Jurkat, Clone E6-1 (cell line): ENCODE results near the gene RFESD. TPM values are rescaled to one million over a fixed set of nuclear protein-coding genes. Genes with fewer than 3 reads are reported as not detected.

Experiments
- DNase-seq: peaks from one replicate; pipeline ENCODE4 v3.0.0-alpha.2; 2011; ENCODE audit warnings: low read depth, low spot score
- H3K4me3 ChIP-seq: 2 replicates; pipeline ENCODE4 v1.5.1; 2011; ENCODE audit warnings: mild to moderate bottlenecking, low read length, control low read depth, moderate library complexity
- polyA plus RNA-seq: library from polyadenylated mRNA; unstranded; fragments of >200 nt; gene quantifications from one replicate; pipeline ENCODE4 v1.2.1, GENCODE V29; 2012; ENCODE audit warnings: missing spikeins; ENCODE audit not compliant: insufficient read length, insufficient read depth

Gene RFESD
- polyA plus RNA-seq: 45.5 TPM

DNA sequence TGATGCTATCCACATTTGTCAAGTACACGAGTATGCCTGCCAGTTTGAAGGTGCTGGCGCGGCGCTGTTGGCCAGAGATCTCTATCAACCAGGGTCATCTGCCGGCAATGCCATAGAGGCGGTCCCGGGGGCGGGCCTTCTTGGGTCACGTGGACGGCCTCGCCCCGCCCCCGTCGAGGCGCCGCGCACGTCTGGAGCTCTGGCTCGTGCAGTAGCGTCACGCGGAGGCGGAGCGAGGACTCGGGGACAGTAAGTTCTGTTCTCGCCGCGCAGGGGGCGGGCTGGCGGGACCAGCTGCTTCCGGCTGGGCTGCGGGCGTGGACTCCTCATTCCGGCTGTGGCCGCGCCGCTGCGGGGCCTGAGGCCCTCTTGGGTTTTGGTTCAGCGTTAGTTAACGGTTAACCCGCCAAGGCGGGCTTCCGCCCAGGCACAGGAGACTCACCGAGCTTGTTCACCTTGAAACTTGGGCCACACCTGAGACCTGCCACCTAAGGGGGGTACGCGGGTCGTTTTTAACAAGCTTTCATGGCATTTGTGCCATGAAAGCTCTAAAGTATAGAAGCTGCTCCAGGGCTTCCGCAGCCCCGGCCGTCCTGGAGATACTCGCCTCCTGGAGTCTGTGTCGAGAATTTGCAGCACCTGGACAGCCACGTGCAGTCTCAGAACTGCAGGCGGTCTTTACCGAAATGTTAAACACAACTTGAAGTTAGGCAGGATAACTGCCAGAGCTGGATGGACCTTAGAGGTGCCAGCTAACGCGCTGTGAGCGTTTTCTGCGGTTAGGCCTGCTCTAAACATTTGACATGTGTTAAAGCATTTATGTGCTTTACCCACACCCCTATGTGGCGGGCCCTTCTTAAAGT is at the start of gene RFESD:
Gene RFESD, plus strand, starts transcription at position 209 of the 863 bp plus-strand sequence. CDS start 5,495 bp downstream, outside the sequence.
- H3K4me3 ChIP-seq: peak within 1 kb of the TSS; percentile 68
- peak; percentile 92 for DNase-seq

DNA sequence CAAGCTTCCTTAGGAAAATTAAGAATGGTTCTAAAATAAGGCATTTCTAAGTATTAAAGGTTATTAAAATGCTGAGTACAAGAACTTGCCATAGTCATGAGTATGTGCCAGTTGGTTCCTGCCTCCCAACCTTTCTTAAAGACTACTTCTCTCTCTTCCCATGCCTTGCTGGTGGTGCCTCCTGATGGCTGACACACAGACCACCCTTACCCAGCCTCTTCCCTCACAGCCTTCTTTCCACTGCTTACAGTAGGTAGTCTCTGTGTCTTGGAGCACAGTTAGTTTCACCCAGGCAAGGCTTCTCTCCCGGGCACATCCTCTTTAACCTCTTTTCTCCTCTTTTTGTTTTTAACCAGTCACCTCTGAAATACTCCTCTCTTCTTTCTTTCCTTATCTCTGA is 47.3 kb upstream of the RFESD start:
- H3K4me3 ChIP-seq: no peak overlapping the region
- no peak for DNase-seq

DNA sequence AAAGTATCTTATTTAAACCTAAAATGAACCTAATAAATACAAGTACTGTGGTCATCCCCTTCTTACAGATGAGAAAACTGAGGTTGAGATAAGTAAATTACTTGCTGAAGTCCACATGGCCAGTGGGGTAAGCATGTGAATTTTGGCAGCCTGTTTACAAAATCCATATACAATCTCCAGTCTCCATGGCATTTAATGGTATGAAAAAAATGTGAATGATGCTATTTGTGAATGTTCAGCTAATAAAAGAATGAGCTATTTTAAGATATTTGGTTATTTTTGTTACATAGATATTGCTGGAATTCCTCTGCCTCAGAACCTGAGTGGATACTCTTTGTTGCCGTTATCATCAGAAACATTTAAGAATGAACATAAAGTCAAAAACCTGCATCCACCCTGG is 46.0 kb upstream of the RFESD start:
- no peak overlapping the region for H3K4me3 ChIP-seq
- DNase-seq: no peak

DNA sequence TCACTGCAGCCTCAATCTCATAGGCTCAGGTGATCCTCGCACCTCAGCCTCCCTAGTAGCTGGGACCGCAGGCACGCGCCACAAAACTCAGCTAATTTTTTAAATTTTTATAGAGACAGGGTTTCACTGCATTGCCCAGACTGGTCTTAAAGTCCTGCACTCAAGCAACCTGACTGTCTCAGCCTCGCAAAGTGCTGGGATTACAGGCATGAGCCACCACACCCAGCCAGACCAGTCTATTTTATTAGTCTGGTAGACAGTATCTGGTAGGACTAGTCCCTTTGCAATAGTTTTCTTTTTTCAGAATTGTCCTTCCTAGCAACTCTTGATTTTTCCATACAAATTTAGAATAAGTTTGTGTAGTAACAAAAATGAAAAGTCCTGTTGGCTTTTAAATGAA is 40.8 kb upstream of the RFESD start:
- no peak for DNase-seq
- no peak overlapping the region for H3K4me3 ChIP-seq

DNA sequence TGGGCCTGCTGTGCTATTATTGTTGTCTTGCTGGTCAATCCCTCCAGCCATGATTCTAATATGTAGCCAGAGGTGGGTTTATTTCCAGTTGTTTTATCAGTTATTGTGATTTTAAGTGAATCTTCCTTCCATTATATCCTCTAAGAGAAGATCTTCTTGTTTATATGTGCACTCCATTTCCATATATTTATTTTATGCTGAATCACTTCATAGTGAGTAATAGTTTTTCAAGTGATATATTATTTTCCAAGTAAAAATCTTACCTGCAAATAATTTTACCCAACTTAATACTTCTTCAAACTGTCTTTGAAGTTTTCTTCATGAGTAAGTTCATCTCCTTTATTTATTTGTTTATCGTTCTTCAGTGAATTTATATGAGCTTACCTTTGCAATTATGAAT is 40.2 kb upstream of the RFESD start:
- DNase-seq: no peak
- H3K4me3 ChIP-seq: no peak overlapping the region

DNA sequence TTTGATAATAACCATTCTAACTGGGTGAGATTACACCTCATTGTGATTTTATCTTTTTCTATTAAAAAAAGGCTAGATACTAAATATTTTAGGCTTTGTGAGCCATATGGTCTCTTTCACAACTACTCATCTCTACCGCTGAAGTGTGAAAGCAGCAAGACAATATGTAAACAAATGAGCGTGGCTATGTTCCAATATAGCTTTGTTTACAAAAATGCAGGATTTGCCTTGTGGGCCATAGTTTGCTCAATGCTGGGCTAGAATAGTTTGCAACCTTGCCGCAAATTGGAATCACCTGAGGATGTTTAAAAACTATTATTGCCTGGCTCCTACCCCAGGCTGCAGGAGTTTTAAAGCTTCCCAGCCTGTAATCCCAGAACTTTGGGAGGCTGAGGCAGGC is 36.9 kb upstream of the RFESD start:
- DNase-seq: no peak
- no peak overlapping the region for H3K4me3 ChIP-seq

DNA sequence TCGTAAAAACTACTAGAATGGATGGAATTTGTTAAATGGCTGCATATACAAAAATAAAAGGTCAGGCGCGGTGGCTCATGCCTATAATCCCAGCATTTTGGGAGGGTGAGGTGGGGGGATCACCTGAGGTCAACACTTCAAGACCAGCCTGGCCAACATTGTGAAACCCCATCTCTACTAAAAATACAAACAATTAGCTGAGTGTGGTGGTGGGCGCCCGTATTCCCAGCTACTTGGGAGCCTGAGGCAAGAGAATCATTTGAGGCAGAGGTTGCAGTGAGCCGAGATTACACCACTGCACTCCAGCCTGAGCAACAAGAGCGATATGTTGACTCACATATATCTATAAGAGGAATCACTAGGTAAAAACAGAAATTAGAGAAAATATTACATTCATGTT is 36.0 kb upstream of the RFESD start:
- H3K4me3 ChIP-seq: no peak overlapping the region
- no peak for DNase-seq

DNA sequence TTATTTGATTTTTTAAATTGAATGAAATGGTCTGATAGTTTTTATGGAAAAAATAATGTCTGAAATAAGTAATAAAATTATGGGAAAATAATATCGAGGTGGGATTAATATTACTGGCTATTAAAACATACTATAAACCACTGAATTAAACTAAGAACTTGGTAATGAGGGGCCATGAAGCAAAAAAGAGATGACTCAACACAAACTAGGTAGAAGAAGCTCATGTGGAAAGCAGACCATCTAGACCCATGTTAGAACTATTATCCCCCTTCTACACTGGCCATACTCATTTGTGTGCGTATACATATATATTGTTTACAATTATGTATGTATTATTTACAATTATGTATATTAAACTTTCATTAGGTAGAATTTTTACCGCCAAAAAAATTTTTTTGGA is 35.2 kb upstream of the RFESD start:
- DNase-seq: no peak
- no peak overlapping the region for H3K4me3 ChIP-seq

DNA sequence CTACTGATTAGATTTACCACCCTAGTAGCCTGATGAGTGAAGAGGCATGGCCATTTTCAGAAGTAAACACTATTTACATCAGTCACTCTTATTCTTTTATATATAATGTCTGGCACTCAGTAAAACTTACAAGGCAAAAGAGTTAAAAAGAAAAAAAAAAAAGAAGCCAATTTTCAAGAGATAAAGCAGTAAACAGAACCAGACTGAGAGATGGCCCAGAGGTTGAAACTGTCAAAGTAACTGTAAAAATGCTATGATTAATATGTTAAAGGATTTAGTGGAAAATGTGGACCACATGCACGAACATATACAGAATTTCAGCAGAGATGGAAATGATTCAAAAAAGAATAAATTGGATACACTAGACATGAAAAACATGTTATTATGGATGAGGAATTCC is 33.1 kb upstream of the RFESD start:
- no peak overlapping the region for H3K4me3 ChIP-seq
- DNase-seq: no peak

DNA sequence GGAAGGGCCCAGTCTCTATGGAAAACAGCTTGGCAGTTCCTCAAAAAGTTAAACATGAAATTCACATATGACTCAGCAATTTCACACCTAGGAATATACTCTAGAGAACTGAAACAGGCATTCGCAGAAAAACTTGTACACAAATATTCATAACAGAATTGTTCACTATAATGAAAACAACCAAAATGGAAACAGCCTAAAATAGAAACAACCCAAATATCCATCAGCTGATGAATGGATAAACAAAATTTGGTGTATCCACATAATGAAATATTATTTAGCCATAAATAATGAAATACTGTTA is 31.5 kb upstream of the RFESD start:
- no peak for DNase-seq
- no peak overlapping the region for H3K4me3 ChIP-seq

DNA sequence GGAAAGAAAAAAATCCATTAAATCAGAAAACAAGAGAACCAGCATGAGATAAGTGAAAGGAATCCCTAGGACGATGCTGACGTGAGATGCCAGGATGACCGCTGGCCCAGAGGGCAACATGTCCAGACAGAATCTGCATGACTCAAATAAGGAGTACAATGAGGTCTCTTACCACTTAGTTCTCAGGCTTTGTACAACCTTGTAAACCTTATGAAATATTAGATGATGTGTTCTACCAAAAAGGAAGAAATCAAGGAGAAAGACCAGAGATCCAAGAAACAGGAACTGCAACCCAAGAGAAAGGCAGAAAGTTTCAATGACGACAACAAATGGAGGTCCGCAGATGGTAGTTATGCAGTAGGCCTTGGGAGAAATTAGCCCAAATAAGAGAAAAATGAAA is 29.5 kb upstream of the RFESD start:
- H3K4me3 ChIP-seq: no peak overlapping the region
- DNase-seq: no peak

DNA sequence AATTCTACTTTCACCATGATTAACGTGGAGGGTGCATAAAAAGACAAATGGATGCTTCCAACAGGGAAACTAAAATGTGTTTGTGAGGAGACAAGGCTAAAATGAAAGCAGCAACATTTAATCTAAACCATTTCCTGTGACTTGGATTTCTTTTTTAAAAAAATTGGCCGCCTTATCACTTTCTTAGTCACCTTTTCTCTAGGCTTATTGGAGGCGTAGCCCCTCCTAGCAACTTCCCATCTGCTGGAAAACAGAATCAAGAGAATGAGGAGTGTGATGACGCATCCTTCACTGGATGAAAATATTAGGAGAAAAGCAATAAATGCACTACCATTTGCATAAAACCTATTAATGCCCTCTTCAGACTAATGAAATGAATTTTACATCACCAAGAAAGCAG is 27.5 kb upstream of the RFESD start:
- H3K4me3 ChIP-seq: no peak overlapping the region

DNA sequence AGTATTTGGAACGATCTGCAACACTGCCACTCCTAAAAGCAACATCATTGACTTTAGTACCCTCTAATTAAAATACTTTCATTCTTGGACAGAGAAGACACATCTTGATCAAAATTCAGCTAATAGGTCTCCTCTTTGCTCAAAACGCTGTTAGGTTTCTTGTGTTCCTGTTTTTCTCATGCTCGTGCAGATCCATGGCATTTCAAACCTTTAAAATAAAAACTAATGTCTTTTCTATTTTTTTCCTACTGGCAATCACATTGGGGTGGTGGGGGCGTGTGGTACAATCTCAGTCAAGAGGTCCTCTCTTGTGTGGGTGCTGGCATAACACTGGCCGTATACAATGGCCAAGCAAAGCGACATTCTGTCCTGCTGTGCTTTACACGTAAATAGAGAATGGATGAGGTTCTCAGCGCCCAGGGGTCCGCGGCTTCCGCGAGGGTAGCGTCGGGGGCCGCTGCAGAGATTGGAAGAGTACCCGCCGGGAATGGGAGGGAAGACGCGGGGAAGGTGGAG is 27.0 kb upstream of the RFESD start:
- DNase-seq: no peak

More for the DNA sequence above, 27.5 kb upstream of the RFESD start:
- DNase-seq: no peak

DNA sequence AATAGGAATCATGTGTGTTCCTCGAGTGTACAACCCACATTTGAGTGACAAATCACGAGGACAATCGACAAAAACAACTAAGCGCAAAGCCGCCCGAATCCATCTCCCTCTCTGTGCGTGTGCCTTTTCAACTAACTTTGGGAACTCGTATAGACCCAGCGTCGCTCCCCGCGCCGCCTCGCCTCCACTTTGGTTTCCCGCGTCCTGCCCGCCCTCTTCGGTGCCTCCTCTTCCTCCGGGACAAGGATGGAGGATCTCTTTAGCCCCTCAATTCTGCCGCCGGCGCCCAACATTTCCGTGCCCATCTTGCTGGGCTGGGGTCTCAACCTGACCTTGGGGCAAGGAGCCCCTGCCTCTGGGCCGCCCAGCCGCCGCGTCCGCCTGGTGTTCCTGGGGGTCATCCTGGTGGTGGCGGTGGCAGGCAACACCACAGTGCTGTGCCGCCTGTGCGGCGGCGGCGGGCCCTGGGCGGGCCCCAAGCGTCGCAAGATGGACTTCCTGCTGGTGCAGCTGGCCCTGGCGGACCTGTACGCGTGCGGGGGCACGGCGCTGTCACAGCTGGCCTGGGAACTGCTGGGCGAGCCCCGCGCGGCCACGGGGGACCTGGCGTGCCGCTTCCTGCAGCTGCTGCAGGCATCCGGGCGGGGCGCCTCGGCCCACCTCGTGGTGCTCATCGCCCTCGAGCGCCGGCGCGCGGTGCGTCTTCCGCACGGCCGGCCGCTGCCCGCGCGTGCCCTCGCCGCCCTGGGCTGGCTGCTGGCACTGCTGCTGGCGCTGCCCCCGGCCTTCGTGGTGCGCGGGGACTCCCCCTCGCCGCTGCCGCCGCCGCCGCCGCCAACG is 26.3 kb upstream of the RFESD start, which contains the start of gene GPR150:
Gene GPR150, plus strand, starts transcription at position 58 of the 840 bp plus-strand sequence. Its CDS starts 189 bp downstream, at position 247.
- H3K4me3 ChIP-seq: no peak within 1 kb of the TSS
- no peak for DNase-seq

More for the DNA sequence above, 27.0 kb upstream of the RFESD start:
- H3K4me3 ChIP-seq: no peak overlapping the region

DNA sequence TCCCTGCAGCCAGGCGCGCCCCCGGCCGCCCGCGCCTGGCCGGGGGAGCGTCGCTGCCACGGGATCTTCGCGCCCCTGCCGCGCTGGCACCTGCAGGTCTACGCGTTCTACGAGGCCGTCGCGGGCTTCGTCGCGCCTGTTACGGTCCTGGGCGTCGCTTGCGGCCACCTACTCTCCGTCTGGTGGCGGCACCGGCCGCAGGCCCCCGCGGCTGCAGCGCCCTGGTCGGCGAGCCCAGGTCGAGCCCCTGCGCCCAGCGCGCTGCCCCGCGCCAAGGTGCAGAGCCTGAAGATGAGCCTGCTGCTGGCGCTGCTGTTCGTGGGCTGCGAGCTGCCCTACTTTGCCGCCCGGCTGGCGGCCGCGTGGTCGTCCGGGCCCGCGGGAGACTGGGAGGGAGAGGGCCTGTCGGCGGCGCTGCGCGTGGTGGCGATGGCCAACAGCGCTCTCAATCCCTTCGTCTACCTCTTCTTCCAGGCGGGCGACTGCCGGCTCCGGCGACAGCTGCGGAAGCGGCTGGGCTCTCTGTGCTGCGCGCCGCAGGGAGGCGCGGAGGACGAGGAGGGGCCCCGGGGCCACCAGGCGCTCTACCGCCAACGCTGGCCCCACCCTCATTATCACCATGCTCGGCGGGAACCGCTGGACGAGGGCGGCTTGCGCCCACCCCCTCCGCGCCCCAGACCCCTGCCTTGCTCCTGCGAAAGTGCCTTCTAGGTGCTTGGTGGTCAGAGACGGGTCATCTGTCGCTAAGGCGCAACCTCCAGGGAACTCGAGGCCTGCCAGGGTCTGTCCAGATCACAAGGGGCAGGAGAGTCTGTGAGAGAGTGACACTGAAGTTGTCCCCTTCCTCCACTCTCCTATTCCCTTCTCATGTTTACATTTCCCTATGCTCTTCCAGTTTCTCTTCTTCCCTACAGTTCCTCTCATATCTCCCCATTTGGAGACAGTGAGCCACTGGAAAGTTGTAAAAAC is 25.4 kb upstream of the RFESD start:
- no peak overlapping the region for H3K4me3 ChIP-seq
- DNase-seq: no peak

DNA sequence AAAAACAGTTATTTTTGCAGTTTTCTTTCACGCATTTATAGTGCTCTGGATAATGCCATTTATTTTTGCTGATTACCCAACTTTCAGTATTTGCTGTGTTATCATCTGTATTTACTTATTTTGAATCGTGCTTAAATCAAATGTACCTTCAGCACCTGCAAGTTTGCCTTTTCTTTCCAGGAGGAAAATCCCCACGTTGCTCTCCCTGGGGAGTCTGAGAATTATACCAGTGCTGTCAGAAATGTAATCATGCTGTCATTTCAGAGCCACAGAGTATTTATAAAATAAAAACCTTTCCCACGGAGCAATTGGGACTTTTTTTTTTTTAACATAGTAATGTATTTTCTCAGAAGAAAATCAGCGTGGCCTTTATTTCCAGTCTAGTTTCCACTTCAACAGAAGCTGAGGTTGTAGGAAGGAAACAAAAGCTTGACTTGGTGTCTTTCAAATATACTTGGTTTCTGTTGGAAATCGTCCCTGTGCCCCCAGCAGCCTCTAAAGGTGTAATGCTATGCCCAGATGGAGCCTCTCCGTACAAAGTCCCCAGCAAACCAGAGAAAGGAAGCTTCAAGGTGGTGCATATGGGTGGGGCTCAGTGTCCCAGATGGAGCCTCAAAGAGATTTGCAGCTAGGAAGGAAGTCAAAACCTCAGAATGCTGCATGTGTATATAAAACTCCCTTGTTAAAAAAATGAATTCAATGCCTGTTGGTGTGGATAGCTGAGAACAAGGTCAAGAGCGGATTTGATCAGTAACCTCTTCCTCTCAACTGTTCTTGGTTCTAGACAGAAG is 24.5 kb upstream of the RFESD start:
- peak; percentile 92 for DNase-seq
- H3K4me3 ChIP-seq: peak overlapping the region; percentile 0; the same call in 1 of the 2 replicates

DNA sequence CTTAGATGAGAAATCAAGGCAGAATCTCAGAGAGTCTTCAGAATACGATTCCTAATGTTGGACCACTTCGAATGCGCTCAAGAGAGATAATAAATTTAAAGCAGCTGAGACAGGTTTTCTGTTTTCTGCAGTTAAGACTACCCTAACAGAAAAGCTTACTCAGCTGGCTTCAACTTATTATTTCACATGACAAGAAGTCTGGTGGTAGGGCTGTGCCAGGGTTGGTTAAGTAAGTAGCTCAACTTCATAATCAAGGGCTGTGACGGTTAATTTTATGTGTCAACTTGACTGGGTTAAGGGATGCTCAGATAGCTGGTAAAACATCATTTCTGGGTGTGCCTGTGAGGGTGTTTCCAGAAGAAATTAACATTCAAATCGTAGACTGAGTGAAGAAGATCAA is 22.9 kb upstream of the RFESD start:
- no peak for DNase-seq
- no peak overlapping the region for H3K4me3 ChIP-seq

DNA sequence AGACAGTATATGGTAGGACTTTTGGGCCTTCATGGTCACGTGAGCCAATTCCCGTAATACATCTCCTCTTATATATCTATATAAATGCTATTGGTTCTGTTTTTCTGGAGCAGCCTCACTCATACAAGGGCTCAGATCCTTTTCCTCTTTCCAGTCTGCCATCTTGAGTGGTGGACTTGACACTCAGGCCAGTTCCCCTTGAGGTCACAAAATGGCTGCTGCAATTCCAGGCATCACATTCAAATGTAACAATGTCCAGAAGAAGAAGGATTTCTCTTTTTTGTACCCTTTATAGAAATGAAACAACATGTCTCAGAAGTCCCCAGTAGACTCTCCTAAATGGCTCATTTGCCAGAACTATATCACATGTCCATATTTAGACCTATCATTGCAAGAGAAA is 22.2 kb upstream of the RFESD start:
- no peak overlapping the region for H3K4me3 ChIP-seq
- DNase-seq: no peak
